K562 (cell line): ENCODE measurements around the gene DGCR6L. TPM values are rescaled to one million over a fixed set of nuclear protein-coding genes. Genes with fewer than 3 reads are reported as not detected.
A peak's percentile ranks its signal among the peaks of the same experiment; 100 is the strongest.

Experiments used
- BMI1 ChIP-seq: fragments of 150-350 bp; IDR thresholded peaks from 2 replicates; pipeline ENCODE4 v1.6.1; 2014; ENCODE audit warnings: low read length
- E2F6 ChIP-seq, 2 experiments: IDR thresholded peaks; 2 replicates each; pipeline ENCODE4 v1.6.1; 2011; ENCODE audit warnings: borderline replicate concordance in 1 of 2, control low read depth in 1 of 2, low read depth in 1 of 2, low read length in 1 of 2, mild to moderate bottlenecking in 1 of 2, mixed read lengths in 1 of 2, moderate library complexity in 1 of 2; ENCODE audit not compliant: insufficient read depth in 1 of 2, insufficient read length in 1 of 2, poor library complexity in 1 of 2, severe bottlenecking in 1 of 2; ENCODE audit errors: extremely low read depth in 1 of 2
- ELF2 ChIP-seq: fragments of 250-450 bp; sonication (Bioruptor Pico); IDR thresholded peaks from 2 replicates; pipeline ENCODE4 v1.5.0; 2021; ENCODE audit warnings: mild to moderate bottlenecking
- FOSL1 ChIP-seq: fragments of 200-800 bp; sonication (Bioruptor generic); conservative IDR thresholded peaks from 2 replicates; pipeline ENCODE4 v1.6.1; 2016; ENCODE audit warnings: missing genetic modification characterization, missing compliant biosample characterization
- GTF3C2 ChIP-seq: IDR thresholded peaks from 3 replicates; pipeline ENCODE4 v1.6.1; 2011; ENCODE audit warnings: borderline replicate concordance, mild to moderate bottlenecking, moderate library complexity; ENCODE audit not compliant: insufficient read length; ENCODE audit errors: extremely low read depth
- HNRNPL ChIP-seq: fragments of 200-400 bp; formaldehyde crosslinking; IDR thresholded peaks from 2 replicates; pipeline ENCODE4 v1.6.1; 2017; ENCODE audit warnings: low read depth, mild to moderate bottlenecking, low read length
- KLF13 ChIP-seq: fragments of 450-650 bp; IDR thresholded peaks from 2 replicates; pipeline ENCODE4 v1.6.1; 2016; ENCODE audit warnings: missing genetic modification characterization, low read depth, mild to moderate bottlenecking, missing compliant biosample characterization, moderate library complexity, borderline replicate concordance
- RERE ChIP-seq: sonication (generic); formaldehyde crosslinking; IDR thresholded peaks from 2 replicates; pipeline ENCODE4 v1.8.0; 2023; ENCODE audit warnings: missing genetic modification reagents, mild to moderate bottlenecking, borderline replicate concordance
- ZBTB7A ChIP-seq: IDR thresholded peaks from 2 replicates; pipeline ENCODE4 v1.6.1; 2011; ENCODE audit warnings: low read depth, mild to moderate bottlenecking, low read length, moderate library complexity, borderline replicate concordance; ENCODE audit not compliant: control insufficient read depth
- ZNF146 ChIP-seq: IDR thresholded peaks from one replicate; pipeline ENCODE4 v1.6.1; 2018; ENCODE audit warnings: missing compliant biosample characterization; ENCODE audit not compliant: unreplicated experiment
- ZNF431 ChIP-seq: sonication (generic); formaldehyde crosslinking; IDR thresholded peaks from 2 replicates; pipeline ENCODE4 v1.8.0; 2022; ENCODE audit warnings: mild to moderate bottlenecking, missing genetic modification reagents
- ZNF445 ChIP-seq: fragments of 250-450 bp; sonication (Bioruptor Pico); IDR thresholded peaks from 2 replicates; pipeline ENCODE4 v1.4.0; 2020; ENCODE audit warnings: low read depth, mild to moderate bottlenecking, moderate library complexity
- ZZZ3 ChIP-seq: fragments of 450-650 bp; IDR thresholded peaks from 2 replicates; pipeline ENCODE4 v1.6.1; 2016; ENCODE audit warnings: antibody characterized with exemption, mild to moderate bottlenecking, moderate library complexity
- polyA plus RNA-seq, 8 experiments: library from polyadenylated mRNA; depleted of rRNA in 4 of 8; stranded (reverse) in 5 of 8; unstranded in 3 of 8; fragments of >200 nt; fragmentation: Nextera tagmentation in 2 of 8; fragmentation: Illumina TruSeq in 1 of 8; extraction: Ambion mirVana in 2 of 8; extraction: Trizol in 1 of 8; gene quantifications; 2 replicates each; pipeline versions ENCODE4 v1.2.1 to v1.2.3, GENCODE V29; 2011 to 2014; ENCODE audit warnings: inconsistent platforms in 1 of 8, missing spikeins in 1 of 8
- total RNA-seq, 7 experiments: library from RNA; depleted of rRNA in 6 of 7; stranded (reverse); fragments of >200 nt in 6 of 7; fragmentation: Illumina TruSeq in 2 of 7; extraction: Trizol in 2 of 7; gene quantifications; 2 replicates each; pipeline versions ENCODE4 v1.2.1 to v1.2.3, GENCODE V29; 2011 to 2021; ENCODE audit warnings: low replicate concordance in 1 of 7
- TF ChIP-seq, protein P1 (sequence below): IDR thresholded peaks from 2 replicates; pipeline ENCODE4 v1.6.1; 2014; ENCODE audit warnings: antibody characterized with exemption

DGCR6L gene
- total and polyA plus RNA-seq, 9 of the 15 experiments (the other 6 are each of a cell fraction or from before 2014, with no cell fraction given) = 3.6 to 151 (median 51.0) TPM

GRCh38 chr22:20299746-20300136 lies 20.1 kb downstream of the DGCR6L start (continued):
- TF ChIP-seq, protein P1, sequence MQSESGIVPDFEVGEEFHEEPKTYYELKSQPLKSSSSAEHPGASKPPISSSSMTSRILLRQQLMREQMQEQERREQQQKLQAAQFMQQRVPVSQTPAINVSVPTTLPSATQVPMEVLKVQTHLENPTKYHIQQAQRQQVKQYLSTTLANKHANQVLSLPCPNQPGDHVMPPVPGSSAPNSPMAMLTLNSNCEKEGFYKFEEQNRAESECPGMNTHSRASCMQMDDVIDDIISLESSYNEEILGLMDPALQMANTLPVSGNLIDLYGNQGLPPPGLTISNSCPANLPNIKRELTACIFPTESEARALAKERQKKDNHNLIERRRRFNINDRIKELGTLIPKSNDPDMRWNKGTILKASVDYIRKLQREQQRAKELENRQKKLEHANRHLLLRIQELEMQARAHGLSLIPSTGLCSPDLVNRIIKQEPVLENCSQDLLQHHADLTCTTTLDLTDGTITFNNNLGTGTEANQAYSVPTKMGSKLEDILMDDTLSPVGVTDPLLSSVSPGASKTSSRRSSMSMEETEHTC = no peak
- TF ChIP-seq RERE (CRISPR knock-in tag) (0 out of 2 replicates have a peak, but pooled peaks have one; percentile 92), KLF13 (tag) (no peak), ELF2 (no peak), ZBTB7A (no peak), GTF3C2 (no peak), ZNF146 (no peak), BMI1 (no peak), ZNF431 (CRISPR knock-in tag) (no peak), ZNF445 (CRISPR knock-in tag) (no peak), ZZZ3 (no peak), FOSL1 (no peak), E2F6 (IDR thresholded peaks at IDR 0.05; ENCODE audit: borderline replicate concordance in 1 of 2, extremely low read depth in 1 of 2, insufficient read depth in 1 of 2, insufficient read length in 1 of 2, low read depth in 1 of 2, low read length in 1 of 2, poor library complexity in 1 of 2, severe bottlenecking in 1 of 2) (peak in 1 of 2 experiments; percentile 44), HNRNPL (peak; percentile 84)
